ENCODE measurements around the gene IL2.

IL2 gene

DNA sequence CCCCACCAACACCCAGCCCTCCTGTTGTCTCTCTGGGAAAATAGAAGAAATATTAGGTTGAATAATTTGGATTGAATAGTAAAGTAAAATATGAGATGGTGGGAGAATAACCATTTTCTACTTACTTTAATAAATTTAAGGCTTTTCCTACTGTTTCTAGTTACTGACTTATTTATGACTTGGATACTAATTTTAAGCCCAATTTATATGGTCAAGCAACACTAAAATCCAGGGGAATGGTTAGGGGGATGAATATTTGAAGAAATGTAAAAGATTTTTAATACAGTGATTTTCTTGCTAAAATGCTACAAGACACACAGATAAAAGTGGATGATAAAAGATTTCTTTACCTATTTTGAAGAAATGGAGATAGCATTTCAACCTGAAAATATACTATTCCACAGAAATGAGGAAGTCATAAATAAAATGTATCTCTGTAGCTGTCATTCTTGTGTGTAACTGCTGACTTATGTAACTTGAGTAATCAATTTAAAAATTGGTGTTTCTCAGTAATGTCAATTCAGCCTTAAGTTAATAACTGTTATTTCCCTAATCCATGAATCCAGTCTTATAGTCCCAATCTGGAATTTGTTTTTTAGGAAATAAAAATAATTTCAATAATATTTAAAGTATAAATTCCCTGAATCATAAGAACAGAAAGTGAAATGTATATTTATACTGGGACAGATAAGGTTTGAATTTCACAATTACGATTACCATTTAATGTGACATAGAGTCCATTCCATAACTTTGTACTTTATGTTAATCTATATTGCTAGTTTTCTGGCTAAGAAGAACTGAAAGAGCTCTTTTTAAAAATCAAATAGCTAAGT is 24.3 kb upstream of the IL2 start:
- no peak for TF ChIP-seq CTCF (IDR thresholded peaks at IDR 0.05; ENCODE audit: low read depth, low read length)
- no peak for DNase-seq (ENCODE audit: low read depth in 2 of 2)
- no peak overlapping the region for H3K4me3 ChIP-seq (replicated peaks in 1 of 2; ENCODE audit: low read depth in 2 of 2, low read length in 2 of 2)

DNA sequence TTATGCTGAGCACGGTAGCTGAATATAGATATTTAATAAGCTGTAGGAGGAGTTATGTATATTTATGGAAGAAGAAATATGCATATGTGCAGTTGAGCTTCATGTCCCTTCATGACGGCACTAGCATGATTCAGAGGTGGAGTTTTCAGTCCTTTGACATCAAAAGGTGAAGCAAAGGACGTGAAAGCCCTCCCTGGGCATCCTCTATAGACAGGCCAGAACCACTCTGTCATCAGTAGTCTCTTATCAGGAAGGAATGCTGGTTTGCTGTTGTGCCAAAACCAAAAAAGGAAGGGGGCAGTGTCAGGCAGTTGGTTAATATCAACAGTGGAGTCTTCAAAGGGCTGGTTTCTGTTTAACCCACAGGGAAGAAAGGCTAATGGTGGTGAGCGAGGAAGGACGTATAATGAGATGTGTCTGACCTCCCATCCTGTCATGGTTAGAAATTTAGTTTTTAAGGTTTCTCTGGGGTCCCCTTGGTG is 23.5 kb upstream of the IL2 start:
- DNase-seq (ENCODE audit: low read depth in 2 of 2) = peak; percentile 45 to 78
- TF ChIP-seq CTCF (IDR thresholded peaks at IDR 0.05; ENCODE audit: low read depth, low read length) = no peak

GRCh38 chr4:122476745-122477144 is 20.2 kb upstream of the IL2 start:
- no peak for DNase-seq (ENCODE audit: low read depth in 2 of 2)
- TF ChIP-seq CTCF (IDR thresholded peaks at IDR 0.05; ENCODE audit: low read depth, low read length) = no peak
- H3K4me3 ChIP-seq (replicated peaks in 1 of 2; ENCODE audit: low read depth in 2 of 2, low read length in 2 of 2) = no peak overlapping the region

More for the DNA sequence above, 23.5 kb upstream of the IL2 start:
- H3K4me3 ChIP-seq (replicated peaks in 1 of 2; ENCODE audit: low read depth in 2 of 2, low read length in 2 of 2) = no peak overlapping the region

- H3K4me3 ChIP-seq (replicated peaks in 1 of 2; ENCODE audit: low read depth in 2 of 2, low read length in 2 of 2) = no peak overlapping the region
Measured at GRCh38 chr4:122476126-122476525, 19.6 kb upstream of the IL2 start.

GRCh38 chr4:122475233-122475632 is 18.7 kb upstream of the IL2 start:
- TF ChIP-seq CTCF (IDR thresholded peaks at IDR 0.05; ENCODE audit: low read depth, low read length) = no peak
- no peak overlapping the region for H3K4me3 ChIP-seq (replicated peaks in 1 of 2; ENCODE audit: low read depth in 2 of 2, low read length in 2 of 2)
- no peak for DNase-seq (ENCODE audit: low read depth in 2 of 2)

More at GRCh38 chr4:122476126-122476525, 19.6 kb upstream of the IL2 start:
- no peak for TF ChIP-seq CTCF (IDR thresholded peaks at IDR 0.05; ENCODE audit: low read depth, low read length)
- no peak for DNase-seq (ENCODE audit: low read depth in 2 of 2)

DNA sequence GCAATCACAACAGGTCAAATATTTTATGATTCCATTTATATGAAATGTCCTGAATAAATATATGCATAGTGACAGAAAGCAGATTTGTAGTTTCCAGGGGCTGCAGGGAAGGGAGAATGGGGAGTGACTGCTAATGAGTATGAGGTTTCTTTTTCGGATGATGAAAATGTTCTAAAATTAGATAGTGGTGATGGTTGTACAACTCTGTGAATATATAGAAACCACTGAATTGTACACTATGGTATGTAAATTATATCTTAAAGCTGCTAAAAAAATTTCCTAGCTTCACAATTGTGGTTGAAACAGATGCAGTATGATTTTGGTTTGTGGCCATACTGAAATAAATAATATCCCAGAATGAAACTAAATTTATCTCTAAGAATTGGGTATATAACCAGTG is 12.9 kb upstream of the IL2 start:
- no peak for DNase-seq (ENCODE audit: low read depth in 2 of 2)
- H3K4me3 ChIP-seq (replicated peaks in 1 of 2; ENCODE audit: low read depth in 2 of 2, low read length in 2 of 2) = no peak overlapping the region
- no peak for TF ChIP-seq CTCF (IDR thresholded peaks at IDR 0.05; ENCODE audit: low read depth, low read length)

All from cardiac fibroblast (primary cell).